GM23338 (cell line): ENCODE measurements around the gene TRIM63. TPM values are rescaled to one million over a fixed set of nuclear protein-coding genes. Genes with fewer than 3 reads are reported as not detected.

Experiments used
- ATAC-seq: fragments of 200-7000 bp; cut with Tn5 transposase; 3 replicates; pipeline ENCODE4 v1.9.1; 2020
- DNase-seq: peaks from one replicate; pipeline ENCODE4 v3.0.0-alpha.2; 2015; ENCODE audit warnings: low spot score
- H2AFZ ChIP-seq: fragments of 200-600 bp; sonication (generic); 2 replicates; pipeline ENCODE4 v1.8.0; 2016; ENCODE audit warnings: antibody characterized with exemption, mild to moderate bottlenecking, moderate library complexity
- H3F3A ChIP-seq: fragments of 200-600 bp; sonication (generic); replicated peaks from 2 replicates; pipeline ENCODE4 v1.8.0; 2017; ENCODE audit warnings: antibody characterized with exemption, mixed run types, low read depth
- H3K27ac ChIP-seq: fragments of 200-600 bp; sonication (generic); 2 replicates; pipeline ENCODE4 v1.6.1; 2016; ENCODE audit warnings: low read depth
- H3K27me3 ChIP-seq: fragments of 200-600 bp; sonication (generic); 2 replicates; pipeline ENCODE4 v1.8.0; 2016; ENCODE audit warnings: mild to moderate bottlenecking, mixed run types, moderate library complexity; ENCODE audit not compliant: insufficient read depth
- H3K36me3 ChIP-seq: fragments of 200-600 bp; sonication (generic); 2 replicates; pipeline ENCODE4 v1.8.0; 2016; ENCODE audit warnings: mild to moderate bottlenecking; ENCODE audit not compliant: insufficient read depth
- H3K4me1 ChIP-seq: fragments of 200-600 bp; sonication (generic); 2 replicates; pipeline ENCODE4 v1.8.0; 2016; ENCODE audit warnings: mild to moderate bottlenecking, moderate library complexity; ENCODE audit not compliant: insufficient read depth
- H3K4me2 ChIP-seq: fragments of 200-600 bp; sonication (generic); 2 replicates; pipeline ENCODE4 v1.7.1; 2017; ENCODE audit warnings: mixed run types
- H3K4me3 ChIP-seq: fragments of 200-600 bp; sonication (generic); 2 replicates; pipeline ENCODE4 v1.6.1; 2016; ENCODE audit warnings: mixed run types
- H3K79me2 ChIP-seq: fragments of 200-600 bp; sonication (generic); replicated peaks from 2 replicates; pipeline ENCODE4 v1.8.0; 2017; ENCODE audit warnings: mild to moderate bottlenecking; ENCODE audit not compliant: insufficient read depth
- H3K9me2 ChIP-seq: fragments of 200-600 bp; sonication (generic); 2 replicates; pipeline ENCODE4 v1.8.0; 2017; ENCODE audit not compliant: insufficient read depth
- H4K20me1 ChIP-seq: fragments of 200-600 bp; sonication (generic); replicated peaks from 2 replicates; pipeline ENCODE4 v1.8.0; 2017; ENCODE audit warnings: mild to moderate bottlenecking; ENCODE audit not compliant: insufficient read depth
- H3K27ac Mint-ChIP-seq: 2 replicates; pipeline ENCODE4 v1.8.0; 2020; ENCODE audit warnings: inconsistent platforms, mild to moderate bottlenecking, moderate library complexity, mixed read lengths
- H3K27me3 Mint-ChIP-seq: 3 replicates; pipeline ENCODE4 v1.8.0; 2022; ENCODE audit warnings: low read depth, mild to moderate bottlenecking, moderate library complexity, mixed read lengths, inconsistent platforms; ENCODE audit not compliant: insufficient read depth, poor library complexity
- H3K36me3 Mint-ChIP-seq: 3 replicates; pipeline ENCODE4 v1.8.0; 2021; ENCODE audit warnings: low read depth, mild to moderate bottlenecking, inconsistent platforms, moderate library complexity, mixed read lengths
- H3K4me1 Mint-ChIP-seq: 3 replicates; pipeline ENCODE4 v1.8.0; 2020; ENCODE audit warnings: mild to moderate bottlenecking, inconsistent platforms, mixed read lengths
- H3K4me3 Mint-ChIP-seq: 3 replicates; pipeline ENCODE4 v1.8.0; 2021; ENCODE audit warnings: moderate library complexity, mild to moderate bottlenecking, inconsistent platforms, mixed read lengths
- H3K9me3 Mint-ChIP-seq: 3 replicates; pipeline ENCODE4 v1.8.0; 2020; ENCODE audit warnings: moderate library complexity, mild to moderate bottlenecking, inconsistent platforms, mixed read lengths
- CREB1 ChIP-seq: fragments of 250-450 bp; sonication (Bioruptor Pico); IDR thresholded peaks from 2 replicates; pipeline ENCODE4 v1.5.0; 2020; ENCODE audit warnings: low read depth, mild to moderate bottlenecking, moderate library complexity
- CTCF ChIP-seq, 2 experiments: fragments of 200-600 bp in 1 of 2; sonication (generic) in 1 of 2; conservative IDR thresholded peaks; 2 replicates each; pipeline versions ENCODE4 v1.5.1 to v1.6.1; 2016 to 2017; ENCODE audit warnings: antibody characterized with exemption in 2 of 2, low read depth in 2 of 2, mild to moderate bottlenecking in 2 of 2, moderate library complexity in 1 of 2
- JUNB ChIP-seq: IDR thresholded peaks from one replicate; pipeline ENCODE4 v1.6.1; 2016; ENCODE audit warnings: antibody characterized with exemption; ENCODE audit not compliant: unreplicated experiment
- REST ChIP-seq: IDR thresholded peaks from one replicate; pipeline ENCODE4 v1.6.1; 2018; ENCODE audit warnings: antibody characterized with exemption; ENCODE audit not compliant: unreplicated experiment
- STAT1 ChIP-seq: IDR thresholded peaks from one replicate; pipeline ENCODE4 v1.6.1; 2016; ENCODE audit warnings: antibody characterized with exemption; ENCODE audit not compliant: unreplicated experiment
- ZNF331 ChIP-seq: fragments of 250-450 bp; sonication (Bioruptor Pico); IDR thresholded peaks from 2 replicates; pipeline ENCODE4 v1.5.0; 2020; ENCODE audit warnings: low read depth, mild to moderate bottlenecking, moderate library complexity
- ZNF462 ChIP-seq: fragments of 250-450 bp; sonication (Bioruptor Pico); IDR thresholded peaks from 2 replicates; pipeline ENCODE4 v1.5.0; 2020; ENCODE audit warnings: mild to moderate bottlenecking, moderate library complexity
- polyA plus RNA-seq: library from polyadenylated mRNA; unstranded; fragments of >200 nt; fragmentation: Nextera tagmentation; extraction: Ambion mirVana; gene quantifications from 2 replicates; pipeline ENCODE4 v1.2.1, GENCODE V29; 2016
- total RNA-seq: library from RNA; depleted of rRNA; stranded (reverse); fragments of >200 nt; shearing (Covaris generic); gene quantifications from 2 replicates; pipeline ENCODE4 v1.2.3, GENCODE V29; 2014

TRIM63 gene
- total and polyA plus RNA-seq, 2 experiments from 2014 or later = 0.17 TPM; not detected in 1

DNA sequence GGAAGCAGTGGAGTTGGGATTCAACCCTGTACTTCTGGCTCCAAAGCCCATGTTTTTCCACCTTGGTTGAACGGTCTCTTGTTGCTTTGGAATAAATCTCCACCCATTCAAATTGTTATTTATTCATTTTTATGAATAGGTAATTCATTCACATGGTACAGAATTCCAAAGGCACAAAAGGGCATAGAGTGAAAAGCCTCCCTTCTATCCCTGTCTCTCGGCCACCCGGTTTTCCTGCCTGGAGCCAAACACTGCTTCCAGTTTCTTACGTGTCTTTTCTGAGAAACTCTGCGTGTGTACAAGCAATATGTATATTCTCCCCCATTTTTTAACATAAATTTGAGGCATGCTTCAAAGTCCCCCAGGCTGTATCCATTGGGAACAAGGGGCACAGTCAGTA, 41.9 kb downstream of the TRIM63 start:
- Mint-ChIP-seq H3K4me3 (no peak overlapping the region), H3K27me3 (peaks cover 2% of the 10 kb centered on the region)

More for the DNA sequence above, 41.9 kb downstream of the TRIM63 start:
- Histone ChIP-seq H2AFZ (no peak overlapping the region), H3F3A (no peaks in the 10 kb centered on the region), H3K36me3 (no peaks in the 10 kb centered on the region), H3K27ac (no peak overlapping the region), H3K4me2 (no peak overlapping the region), H3K4me3 (no peak overlapping the region), H3K4me1 (peaks cover 3% of the 10 kb centered on the region; the same call in 1 of the 2 replicates), H4K20me1 (no peaks in the 10 kb centered on the region), H3K27me3 (no peaks in the 10 kb centered on the region), H3K79me2 (no peaks in the 10 kb centered on the region), H3K9me2 (no peaks in the 10 kb centered on the region)
- Mint-ChIP-seq H3K36me3 (no peaks in the 10 kb centered on the region), H3K4me1 (peaks cover 11% of the 10 kb centered on the region), H3K9me3 (no peaks in the 10 kb centered on the region), H3K27ac (no peak overlapping the region)
- no peak for TF ChIP-seq REST
- no peak for TF ChIP-seq ZNF462 (CRISPR knock-in tag)
- TF ChIP-seq CTCF (conservative IDR thresholded peaks at IDR 0.05; ENCODE audit: low read depth in 2 of 2) = no peak
- TF ChIP-seq CREB1 (CRISPR knock-in tag) = no peak
- no peak for TF ChIP-seq JUNB
- TF ChIP-seq ZNF331 (CRISPR knock-in tag) = no peak
- no peak for TF ChIP-seq STAT1
- no peak for ATAC-seq
- DNase-seq = no peak
